Neural progenitor cell (in vitro differentiated cells): Measurements from ENCODE around the gene UHRF1.

ENCODE experiments used
- CTCF ChIP-seq: fragments of 200-600 bp; sonication (generic); IDR thresholded peaks from 2 replicates; pipeline ENCODE4 v1.5.1; 2017; ENCODE audit warnings: antibody characterized with exemption, mild to moderate bottlenecking
- EZH2 ChIP-seq: fragments of 200-600 bp; sonication (generic); IDR thresholded peaks from 2 replicates; pipeline ENCODE4 v1.6.1; 2017; ENCODE audit warnings: antibody characterized with exemption, mild to moderate bottlenecking, moderate library complexity
- EZH2phosphoT487 ChIP-seq: fragments of 200-600 bp; sonication (generic); IDR thresholded peaks from 2 replicates; pipeline ENCODE4 v1.6.1; 2017; ENCODE audit warnings: antibody characterized with exemption

- TF ChIP-seq CTCF, result no peak
- no peak for TF ChIP-seq EZH2
- TF ChIP-seq EZH2phosphoT487, result no peak
Observed at GRCh38 chr19:4988770-4989251, 79.5 kb downstream of the UHRF1 start.
